Transverse colon (tissue), 4 donors: ENCODE results near the gene ARHGEF2. TPM values are rescaled to one million over a fixed set of nuclear protein-coding genes. Genes with fewer than 3 reads are reported as not detected.
A peak's percentile ranks its signal among the peaks of the same experiment; 100 is the strongest.

Experiments
- DNase-seq: peaks from one replicate; pipeline ENCODE4 v3.0.0-alpha.2; 2019
- H3K27ac ChIP-seq, 4 donors: fragments of 200-600 bp; sonication (generic); 2 replicates each; pipeline ENCODE4 v1.5.1; 2016 to 2018; ENCODE audit warnings: inconsistent platforms in 4 of 4
- H3K27me3 ChIP-seq: fragments of 200-600 bp; sonication (generic); 2 replicates; pipeline ENCODE4 v1.5.1; 2017; ENCODE audit warnings: inconsistent platforms
- H3K36me3 ChIP-seq, 4 donors: fragments of 200-600 bp; sonication (generic); 2 replicates each; pipeline ENCODE4 v1.5.1; 2017 to 2019; ENCODE audit warnings: inconsistent platforms in 4 of 4
- H3K4me1 ChIP-seq, 4 donors: fragments of 200-600 bp; sonication (generic); 2 replicates each; pipeline ENCODE4 v1.5.1; 2017 to 2020; ENCODE audit warnings: inconsistent platforms in 4 of 4
- H3K4me3 ChIP-seq, 4 donors: fragments of 200-600 bp; sonication (generic); 1 replicate in 1 of 4; 2 replicates in 3 of 4; pipeline versions ENCODE4 v1.5.1 to v1.6.1; 2017 to 2019; ENCODE audit warnings: inconsistent platforms in 4 of 4
- H3K9me3 ChIP-seq, 2 donors: fragments of 200-600 bp; sonication (generic); 2 replicates each; pipeline ENCODE4 v1.5.1; 2017 to 2019; ENCODE audit warnings: inconsistent platforms in 2 of 2
- CTCF ChIP-seq, 5 experiments: fragments of 200-600 bp in 3 of 5; fragments of 450-650 bp in 2 of 5; sonication (generic) in 3 of 5; IDR thresholded peaks; 1 replicate in 2 of 5; 2 replicates in 3 of 5; pipeline ENCODE4 v1.5.1; 2016 to 2017; ENCODE audit warnings: antibody characterized with exemption in 5 of 5, inconsistent platforms in 3 of 5, mild to moderate bottlenecking in 2 of 5, moderate library complexity in 1 of 5
- EP300 ChIP-seq: sonication (generic); formaldehyde crosslinking; IDR thresholded peaks from one replicate; pipeline ENCODE4 v1.6.1; 2017; ENCODE audit warnings: antibody characterized with exemption, low read depth
- POLR2A ChIP-seq: fragments of 450-650 bp; IDR thresholded peaks from one replicate; pipeline ENCODE4 v1.6.1; 2016; ENCODE audit warnings: antibody characterized with exemption, mild to moderate bottlenecking, moderate library complexity
- POLR2AphosphoS5 ChIP-seq, 3 donors: sonication (generic); formaldehyde crosslinking; IDR thresholded peaks; one replicate each; pipeline ENCODE4 v1.6.1; 2016; ENCODE audit warnings: antibody characterized with exemption in 3 of 3
- WGBS, 2 donors: methylation state at CpG; one replicate each; pipeline ENCODE4 v1.1.5; 2018; ENCODE audit warnings: low coverage in 1 of 2; 5-methylcytosine and 5-hydroxymethylcytosine counted together
- in situ Hi-C, 4 donors: fragments of 200-750 bp; cut with MboI; loops; one replicate each; pipeline versions ENCODE4 v1.15.0 to v1.15.1; 2017; ENCODE audit warnings: low sequenced_read_pairs in 3 of 4, low pct_ligation_motif_present in 1 of 4, low pct_unique_long_range_greater_than_20kb in 1 of 4
- intact Hi-C: fragments of 100-400 bp; cut with DNase I; formaldehyde crosslinking; loops from one replicate; pipeline ENCODE4 v1.15.1; 2023; ENCODE audit warnings: low total_unique reads
- total RNA-seq, 4 donors: library from RNA; depleted of rRNA; stranded (reverse); fragments of >200 nt; gene quantifications; one replicate each; pipeline ENCODE4 v1.1.0, GENCODE V29; 2016

ARHGEF2 gene
- total RNA-seq, 4 donors from 2014 or later, result 107 to 244 (median 169) TPM

- peaks cover 0 to 85% (median 38%) of the 10 kb centered on the region in 4 donors for H3K36me3 ChIP-seq
- intact Hi-C loops (no loop called here), in situ Hi-C loops (no loop called here)
- no peaks in the 10 kb centered on the region for H3K27me3 ChIP-seq
- TF ChIP-seq POLR2AphosphoS5 (IDR thresholded peaks at IDR 0.05) (no peak), CTCF (IDR thresholded peaks at IDR 0.05) (peak in 1 of 5 experiments; percentile 9)
- H3K9me3 ChIP-seq, result no peaks in the 10 kb centered on the region
- peak overlapping the region; percentile 4 to 53 (median 36) for H3K27ac ChIP-seq
- H3K4me3 ChIP-seq, result no peak overlapping the region
- DNase-seq, result peak; percentile 43
- H3K4me1 ChIP-seq, result peaks cover 0 to 17% (median 6%) of the 10 kb centered on the region in 4 donors
- WGBS, 2 donors, result 60% methylated on average over 14 of the region's 14 CpGs; no CpG with 5 or more reads in 1 of the 2 donors
These were observed 16.4 kb downstream of the ARHGEF2 start for GRCh38 chr1:155961937-155962336.

DNA sequence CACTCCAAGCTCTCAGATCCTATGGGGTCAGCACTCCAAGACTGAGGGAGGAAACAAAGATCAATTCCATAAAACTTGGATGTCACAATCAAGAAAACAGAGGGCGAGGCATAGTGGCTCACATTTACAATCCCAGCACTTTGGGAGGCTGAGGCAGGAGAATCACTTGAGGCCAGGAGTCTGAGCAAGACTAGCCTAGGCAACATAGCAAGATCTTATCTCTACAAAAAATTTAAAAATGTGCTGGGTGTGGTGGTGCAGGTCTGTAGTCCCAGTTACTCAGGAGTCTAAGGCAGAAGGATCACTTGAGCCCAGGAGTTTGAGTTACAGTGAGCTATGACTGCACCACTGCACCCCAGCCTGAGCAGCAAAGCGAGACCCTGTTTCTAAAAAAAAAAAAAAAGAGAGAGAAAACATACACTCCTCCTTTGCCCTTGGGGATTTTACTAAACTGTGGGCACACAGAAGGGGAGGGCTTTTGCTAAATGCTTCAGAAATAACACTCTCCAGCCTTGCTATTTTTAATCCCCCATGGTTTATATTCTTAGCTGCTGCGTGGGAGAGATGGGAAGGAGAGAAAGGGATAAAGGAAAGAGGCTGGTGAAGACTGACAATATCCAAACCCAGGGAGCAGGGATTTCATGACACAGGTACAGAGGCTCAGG, 18.1 kb downstream of the ARHGEF2 start:
- H3K9me3 ChIP-seq, result no peaks in the 10 kb centered on the region
- 70 to 73% methylated on average over 3 of the region's 3 CpGs for WGBS, 2 donors
- H3K27ac ChIP-seq, result peak overlapping the region in 2 of 4 donors; percentile 43 to 46
- in situ Hi-C loops, result no loop called here
- intact Hi-C loops, result no loop called here
- H3K4me3 ChIP-seq, result no peak overlapping the region
- TF ChIP-seq POLR2A, result no peak
- no peak for TF ChIP-seq POLR2AphosphoS5 (IDR thresholded peaks at IDR 0.05)
- TF ChIP-seq EP300, result no peak
- no peak for DNase-seq
- H3K27me3 ChIP-seq, result no peaks in the 10 kb centered on the region
- H3K36me3 ChIP-seq, result peaks cover 0 to 88% (median 41%) of the 10 kb centered on the region in 4 donors
- peaks cover 0 to 17% (median 5%) of the 10 kb centered on the region in 4 donors for H3K4me1 ChIP-seq

DNA sequence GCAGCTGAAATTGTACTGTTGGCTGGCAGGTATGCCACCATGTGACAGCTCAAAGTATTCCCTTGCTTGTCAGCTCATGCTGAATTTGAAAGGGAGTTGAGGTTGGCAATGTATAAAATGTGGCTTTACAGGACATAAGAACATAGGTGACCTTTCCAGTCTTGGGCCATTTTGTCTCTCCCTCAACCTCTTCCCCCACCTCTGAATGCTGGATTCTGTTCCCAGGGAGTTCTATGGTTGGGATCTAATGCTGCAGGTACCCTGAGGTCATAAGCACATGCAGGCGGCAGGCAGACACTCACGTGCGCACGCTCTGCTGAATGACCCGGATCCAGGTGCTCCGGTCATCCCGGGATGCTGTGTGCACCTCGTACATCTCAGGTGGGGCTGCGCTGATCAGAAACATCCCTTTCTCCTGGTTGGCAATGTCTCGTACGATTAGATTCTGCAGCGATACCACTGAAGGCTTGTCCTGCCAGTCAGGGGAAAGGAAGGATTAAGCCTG, 20.9 kb downstream of the ARHGEF2 start:
- 98 to 100% methylated on average over 1 to 12 of the region's 12 CpGs for WGBS, 2 donors
- in situ Hi-C loops (no loop called here), intact Hi-C loops (no loop called here)
- no peak for TF ChIP-seq POLR2A
- Histone ChIP-seq H3K9me3 (no peaks in the 10 kb centered on the region), H3K4me3 (no peak overlapping the region), H3K36me3 (peaks cover 0 to 86% (median 40%) of the 10 kb centered on the region in 4 donors), H3K4me1 (peaks cover 0 to 7% (median under 1%) of the 10 kb centered on the region in 4 donors), H3K27ac (no peak overlapping the region), H3K27me3 (no peaks in the 10 kb centered on the region)
- no peak for DNase-seq

- Histone ChIP-seq H3K36me3 (peaks cover 0 to 87% (median 42%) of the 10 kb centered on the region in 4 donors), H3K27ac (no peak overlapping the region), H3K4me1 (no peaks in the 10 kb centered on the region), H3K9me3 (no peaks in the 10 kb centered on the region), H3K27me3 (no peaks in the 10 kb centered on the region), H3K4me3 (no peak overlapping the region)
- DNase-seq, result no peak
- in situ Hi-C loops (no loop called here), intact Hi-C loops (no loop called here)
- no peak for TF ChIP-seq POLR2A
- TF ChIP-seq EP300, result no peak
- TF ChIP-seq CTCF (IDR thresholded peaks at IDR 0.05), result no peak
- no peak for TF ChIP-seq POLR2AphosphoS5 (IDR thresholded peaks at IDR 0.05)
- WGBS, 2 donors, result 86 to 98% methylated on average over 1 to 3 of the region's 3 CpGs
These were observed 23.7 kb downstream of the ARHGEF2 start for GRCh38 chr1:155954645-155955044.

GRCh38 chr1:155952505-155952890, 25.8 kb downstream of the ARHGEF2 start:
- Histone ChIP-seq H3K9me3 (no peaks in the 10 kb centered on the region), H3K4me3 (no peak overlapping the region), H3K27ac (no peak overlapping the region), H3K4me1 (no peaks in the 10 kb centered on the region), H3K36me3 (peaks cover 0 to 88% (median 44%) of the 10 kb centered on the region in 4 donors), H3K27me3 (no peaks in the 10 kb centered on the region)
- in situ Hi-C loops, result no loop called here
- no peak for DNase-seq
- TF ChIP-seq POLR2AphosphoS5 (IDR thresholded peaks at IDR 0.05) (no peak), POLR2A (no peak), CTCF (IDR thresholded peaks at IDR 0.05) (no peak), EP300 (no peak)
- 89% methylated on average over 13 of the region's 13 CpGs; no CpG with 5 or more reads in 1 of the 2 donors for WGBS, 2 donors
- intact Hi-C loops, result no loop called here
